Esophagus muscularis mucosa (tissue), 4 donors: ENCODE data around the gene CAD.

Experiments used
- CTCF ChIP-seq, 3 experiments: fragments of 200-600 bp in 2 of 3; fragments of 450-650 bp in 1 of 3; sonication (generic) in 2 of 3; IDR thresholded peaks; one replicate each; pipeline ENCODE4 v1.5.1; 2017 to 2019; ENCODE audit warnings: antibody characterized with exemption in 3 of 3, mild to moderate bottlenecking in 2 of 3, moderate library complexity in 1 of 3
- EP300 ChIP-seq: sonication (generic); formaldehyde crosslinking; IDR thresholded peaks from one replicate; pipeline ENCODE4 v1.6.1; 2017; ENCODE audit warnings: antibody characterized with exemption
- POLR2A ChIP-seq: fragments of 450-650 bp; IDR thresholded peaks from one replicate; pipeline ENCODE4 v1.6.1; 2017; ENCODE audit warnings: antibody characterized with exemption, moderate library complexity, mild to moderate bottlenecking, low read depth

- TF ChIP-seq CTCF (IDR thresholded peaks at IDR 0.05) (no peak), EP300 (no peak), POLR2A (no peak)
These were observed 8.6 kb upstream of the CAD start for GRCh38 chr2:27208486-27209050.
